ENCODE measurements around the gene MTM1.

The MTM1 gene

GRCh38 chrX:150698981-150699380 lies 130.6 kb downstream of the MTM1 start:
- Histone ChIP-seq H3K4me3 (ENCODE audit: low read length) (no peak overlapping the region), H3K9ac (ENCODE audit: low read length) (no peak overlapping the region), H3K4me1 (ENCODE audit: control insufficient read depth, low read depth, low read length) (no peaks in the 10 kb centered on the region), H3K27me3 (ENCODE audit: control insufficient read depth, insufficient read depth, low read length) (no peaks in the 10 kb centered on the region), H3K9me3 (ENCODE audit: control insufficient read depth, low read depth, low read length) (peaks cover 13% of the 10 kb centered on the region), H3K36me3 (ENCODE audit: control insufficient read depth, low read depth, low read length) (no peaks in the 10 kb centered on the region), H3K27ac (ENCODE audit: low read length) (no peak overlapping the region)

GRCh38 chrX:150700107-150700506 lies 131.7 kb downstream of the MTM1 start:
- H3K27ac ChIP-seq (ENCODE audit: low read length): no peak overlapping the region
- H3K4me3 ChIP-seq (ENCODE audit: low read length): no peak overlapping the region
- H3K36me3 ChIP-seq (ENCODE audit: control insufficient read depth, low read depth, low read length): no peaks in the 10 kb centered on the region
- H3K27me3 ChIP-seq (ENCODE audit: control insufficient read depth, insufficient read depth, low read length): no peaks in the 10 kb centered on the region
- peaks cover 13% of the 10 kb centered on the region for H3K9me3 ChIP-seq (ENCODE audit: control insufficient read depth, low read depth, low read length)
- H3K4me1 ChIP-seq (ENCODE audit: control insufficient read depth, low read depth, low read length): no peaks in the 10 kb centered on the region
- H3K9ac ChIP-seq (ENCODE audit: low read length): no peak overlapping the region

- no peaks in the 10 kb centered on the region for H3K4me1 ChIP-seq (ENCODE audit: control insufficient read depth, low read depth, low read length)
- H3K4me3 ChIP-seq (ENCODE audit: low read length): no peak overlapping the region
- peaks cover 17% of the 10 kb centered on the region for H3K9me3 ChIP-seq (ENCODE audit: control insufficient read depth, low read depth, low read length)
- no peaks in the 10 kb centered on the region for H3K36me3 ChIP-seq (ENCODE audit: control insufficient read depth, low read depth, low read length)
- H3K27me3 ChIP-seq (ENCODE audit: control insufficient read depth, insufficient read depth, low read length): no peaks in the 10 kb centered on the region
- H3K9ac ChIP-seq (ENCODE audit: low read length): no peak overlapping the region
- H3K27ac ChIP-seq (ENCODE audit: low read length): no peak overlapping the region
Observed at GRCh38 chrX:150701377-150701776, 133.0 kb downstream of the MTM1 start.

- Histone ChIP-seq H3K27ac (ENCODE audit: low read length) (no peak overlapping the region), H3K9ac (ENCODE audit: low read length) (no peak overlapping the region), H3K36me3 (ENCODE audit: control insufficient read depth, low read depth, low read length) (no peaks in the 10 kb centered on the region), H3K27me3 (ENCODE audit: control insufficient read depth, insufficient read depth, low read length) (no peaks in the 10 kb centered on the region), H3K4me3 (ENCODE audit: low read length) (no peak overlapping the region), H3K4me1 (ENCODE audit: control insufficient read depth, low read depth, low read length) (no peaks in the 10 kb centered on the region), H3K9me3 (ENCODE audit: control insufficient read depth, low read depth, low read length) (peaks cover 14% of the 10 kb centered on the region)
Observed at GRCh38 chrX:150702966-150703694, 134.7 kb downstream of the MTM1 start.

- Histone ChIP-seq H3K9me3 (ENCODE audit: control insufficient read depth, low read depth, low read length) (peaks cover 16% of the 10 kb centered on the region), H3K4me1 (ENCODE audit: control insufficient read depth, low read depth, low read length) (no peaks in the 10 kb centered on the region), H3K4me3 (ENCODE audit: low read length) (no peak overlapping the region), H3K36me3 (ENCODE audit: control insufficient read depth, low read depth, low read length) (no peaks in the 10 kb centered on the region), H3K9ac (ENCODE audit: low read length) (no peak overlapping the region), H3K27me3 (ENCODE audit: control insufficient read depth, insufficient read depth, low read length) (no peaks in the 10 kb centered on the region), H3K27ac (ENCODE audit: low read length) (no peak overlapping the region)
Observed at GRCh38 chrX:150703695-150703974, 135.2 kb downstream of the MTM1 start.

- no peak overlapping the region for H3K9ac ChIP-seq (ENCODE audit: low read length)
- no peak overlapping the region for H3K4me3 ChIP-seq (ENCODE audit: low read length)
- H3K4me1 ChIP-seq (ENCODE audit: control insufficient read depth, low read depth, low read length): no peaks in the 10 kb centered on the region
- no peak overlapping the region for H3K27ac ChIP-seq (ENCODE audit: low read length)
- no peaks in the 10 kb centered on the region for H3K27me3 ChIP-seq (ENCODE audit: control insufficient read depth, insufficient read depth, low read length)
- H3K36me3 ChIP-seq (ENCODE audit: control insufficient read depth, low read depth, low read length): no peaks in the 10 kb centered on the region
- peaks cover 21% of the 10 kb centered on the region for H3K9me3 ChIP-seq (ENCODE audit: control insufficient read depth, low read depth, low read length)
Observed at GRCh38 chrX:150704030-150704613, 135.7 kb downstream of the MTM1 start.

GRCh38 chrX:150712619-150713018 lies 144.2 kb downstream of the MTM1 start:
- H3K27me3 ChIP-seq (ENCODE audit: control insufficient read depth, insufficient read depth, low read length): no peaks in the 10 kb centered on the region
- no peaks in the 10 kb centered on the region for H3K36me3 ChIP-seq (ENCODE audit: control insufficient read depth, low read depth, low read length)
- no peaks in the 10 kb centered on the region for H3K4me1 ChIP-seq (ENCODE audit: control insufficient read depth, low read depth, low read length)
- no peak overlapping the region for H3K27ac ChIP-seq (ENCODE audit: low read length)
- peaks cover 16% of the 10 kb centered on the region for H3K9me3 ChIP-seq (ENCODE audit: control insufficient read depth, low read depth, low read length)
- H3K9ac ChIP-seq (ENCODE audit: low read length): no peak overlapping the region
- no peak overlapping the region for H3K4me3 ChIP-seq (ENCODE audit: low read length)

- no peak overlapping the region for H3K27ac ChIP-seq (ENCODE audit: low read length)
- no peaks in the 10 kb centered on the region for H3K27me3 ChIP-seq (ENCODE audit: control insufficient read depth, insufficient read depth, low read length)
- H3K4me3 ChIP-seq (ENCODE audit: low read length): no peak overlapping the region
- H3K4me1 ChIP-seq (ENCODE audit: control insufficient read depth, low read depth, low read length): no peaks in the 10 kb centered on the region
- no peaks in the 10 kb centered on the region for H3K36me3 ChIP-seq (ENCODE audit: control insufficient read depth, low read depth, low read length)
- no peak overlapping the region for H3K9ac ChIP-seq (ENCODE audit: low read length)
- H3K9me3 ChIP-seq (ENCODE audit: control insufficient read depth, low read depth, low read length): peaks cover 9% of the 10 kb centered on the region
Observed at GRCh38 chrX:150715184-150715583, 146.8 kb downstream of the MTM1 start.

- no peak overlapping the region for H3K9ac ChIP-seq (ENCODE audit: low read length)
- H3K27me3 ChIP-seq (ENCODE audit: control insufficient read depth, insufficient read depth, low read length): no peaks in the 10 kb centered on the region
- H3K27ac ChIP-seq (ENCODE audit: low read length): no peak overlapping the region
- H3K9me3 ChIP-seq (ENCODE audit: control insufficient read depth, low read depth, low read length): peaks cover 15% of the 10 kb centered on the region
- H3K4me3 ChIP-seq (ENCODE audit: low read length): no peak overlapping the region
- H3K36me3 ChIP-seq (ENCODE audit: control insufficient read depth, low read depth, low read length): no peaks in the 10 kb centered on the region
- H3K4me1 ChIP-seq (ENCODE audit: control insufficient read depth, low read depth, low read length): no peaks in the 10 kb centered on the region
Observed at GRCh38 chrX:150719621-150720020, 151.2 kb downstream of the MTM1 start.
